ENCODE measurements around the gene DYNLT1.

- TF ChIP-seq CTCF (IDR thresholded peaks at IDR 0.05): no peak
- no peak for TF ChIP-seq POLR2AphosphoS5 (IDR thresholded peaks at IDR 0.05)
- TF ChIP-seq POLR2A (IDR thresholded peaks at IDR 0.05): no peak
These were observed 34.9 kb downstream of the DYNLT1 start for GRCh38 chr6:158609455-158610155.

All from gastroesophageal sphincter (tissue), 3 donors.